HG03108 (cell line): ENCODE data around the gene CLTC.

Source experiments
- ATAC-seq: cut with Tn5 transposase; IDR thresholded peaks from one replicate; pipeline ENCODE4 v1.9.1; 2021; ENCODE audit warnings: moderate library complexity; ENCODE audit not compliant: unreplicated experiment

The CLTC gene

GRCh38 chr17:59723041-59723440 lies 103.3 kb downstream of the CLTC start:
- ATAC-seq = no peak

- no peak for ATAC-seq
Measured at GRCh38 chr17:59723607-59724006, 103.9 kb downstream of the CLTC start.

DNA sequence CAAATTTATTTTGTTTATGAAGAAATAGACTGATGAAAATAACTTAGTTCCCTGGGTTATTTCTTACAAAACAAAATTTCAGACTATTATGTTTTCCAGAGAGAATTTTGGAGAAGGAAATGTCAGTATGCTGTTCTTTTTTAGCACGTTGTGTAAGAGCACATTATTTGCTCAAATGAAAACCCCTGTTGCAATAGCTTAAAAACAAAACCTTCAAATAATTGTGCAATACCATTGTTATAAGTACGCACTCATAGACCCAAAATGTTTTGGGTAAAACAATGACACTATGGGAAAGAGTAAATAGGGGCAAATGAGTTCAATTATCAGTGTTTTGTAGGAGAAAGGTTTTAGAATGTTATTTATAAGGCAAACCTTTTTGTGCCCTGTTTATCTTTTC lies 106.0 kb downstream of the CLTC start:
- ATAC-seq = no peak

- no peak for ATAC-seq
Measured at GRCh38 chr17:59727817-59728533, 108.3 kb downstream of the CLTC start.

DNA sequence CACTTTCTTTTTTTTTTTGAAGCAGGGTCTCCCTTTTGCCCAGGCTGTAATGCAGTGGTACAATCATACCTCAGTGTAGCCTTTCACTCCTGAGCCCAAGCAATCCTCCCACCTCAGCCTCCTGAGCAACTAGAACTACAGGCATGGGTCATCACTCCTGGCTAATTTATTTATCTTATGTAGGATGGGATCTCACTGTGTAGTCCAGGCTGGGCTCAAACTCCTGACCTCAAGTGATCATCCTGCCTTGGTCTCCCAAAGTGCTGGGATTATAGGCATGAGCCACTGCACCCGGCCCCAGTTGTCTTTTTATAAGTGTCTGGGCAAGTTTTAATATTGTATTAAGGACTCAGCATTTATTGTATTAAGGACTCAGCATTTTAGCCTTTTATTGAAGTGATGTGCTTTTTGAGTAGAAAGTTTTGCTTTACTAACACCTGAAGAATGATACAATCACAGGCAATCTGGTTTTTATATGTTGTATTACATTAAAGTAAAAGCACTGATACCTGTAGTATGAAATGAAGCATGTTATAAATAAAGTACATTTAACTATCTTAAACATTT lies 110.7 kb downstream of the CLTC start:
- ATAC-seq = no peak

DNA sequence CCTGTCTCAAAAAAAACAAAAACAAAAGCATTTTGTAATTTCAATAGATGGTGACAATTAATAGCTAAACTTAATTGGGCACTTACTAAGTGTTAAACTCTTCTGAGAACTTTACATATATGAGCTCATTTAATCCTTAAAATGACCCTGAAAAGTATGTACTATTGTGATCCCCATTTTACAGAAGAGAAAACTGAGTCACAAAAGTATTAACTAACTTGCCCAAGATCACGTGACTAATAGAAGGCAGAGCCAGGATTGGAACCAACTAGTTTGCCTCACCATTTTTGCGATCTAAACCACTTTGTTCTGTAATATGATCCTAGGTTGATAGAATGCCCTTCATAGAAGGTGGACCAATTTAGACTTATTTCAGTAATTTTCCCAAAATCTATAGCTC lies 114.0 kb downstream of the CLTC start:
- no peak for ATAC-seq

DNA sequence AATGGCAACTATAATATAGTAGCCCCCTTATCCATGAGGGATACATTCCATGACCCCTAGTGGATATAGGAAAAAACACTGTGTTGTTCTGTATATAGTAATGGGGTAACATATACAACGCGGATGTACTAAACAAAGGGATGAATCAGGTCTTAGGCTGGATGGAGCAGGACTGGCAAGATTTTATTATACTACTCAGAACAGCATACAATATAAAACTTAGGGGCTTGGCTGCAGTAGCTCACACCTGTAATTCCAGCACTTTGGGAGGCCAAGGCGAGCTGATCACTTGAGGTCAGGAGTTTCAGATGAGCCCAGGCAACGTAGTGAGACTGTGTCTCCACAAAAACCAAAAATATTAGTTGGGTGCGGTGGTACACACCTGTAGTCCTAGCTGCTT lies 114.5 kb downstream of the CLTC start:
- no peak for ATAC-seq

GRCh38 chr17:59737324-59737723 lies 117.6 kb downstream of the CLTC start:
- ATAC-seq = no peak

GRCh38 chr17:59743842-59744241 lies 124.1 kb downstream of the CLTC start:
- ATAC-seq = no peak

DNA sequence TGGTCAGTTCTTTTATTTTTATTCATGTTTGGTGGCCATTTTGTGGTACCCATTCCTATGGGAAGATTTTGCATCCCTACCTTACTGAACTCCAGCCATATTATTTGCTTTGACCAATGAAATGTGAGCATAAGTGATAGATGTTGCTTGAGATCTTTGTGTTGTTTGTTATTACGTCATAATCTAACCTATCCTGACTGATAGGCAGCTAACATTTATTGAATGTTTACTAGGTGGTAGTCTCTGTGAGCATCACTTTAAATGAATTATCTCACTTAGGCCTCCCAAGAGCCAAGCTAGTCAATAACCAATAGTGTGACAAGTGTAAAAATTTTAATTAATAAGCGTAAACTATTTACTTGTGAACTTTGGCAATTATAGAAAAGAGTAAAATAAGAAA lies 125.3 kb downstream of the CLTC start:
- no peak for ATAC-seq
